NK-92 (cell line): ENCODE data around the gene JPH3.

Source experiments
- DNase-seq: peaks from one replicate; lab custom pipeline; 2025; ENCODE audit not compliant: unreplicated experiment; lab: John Stamatoyannopoulos, UW

JPH3 gene

DNA sequence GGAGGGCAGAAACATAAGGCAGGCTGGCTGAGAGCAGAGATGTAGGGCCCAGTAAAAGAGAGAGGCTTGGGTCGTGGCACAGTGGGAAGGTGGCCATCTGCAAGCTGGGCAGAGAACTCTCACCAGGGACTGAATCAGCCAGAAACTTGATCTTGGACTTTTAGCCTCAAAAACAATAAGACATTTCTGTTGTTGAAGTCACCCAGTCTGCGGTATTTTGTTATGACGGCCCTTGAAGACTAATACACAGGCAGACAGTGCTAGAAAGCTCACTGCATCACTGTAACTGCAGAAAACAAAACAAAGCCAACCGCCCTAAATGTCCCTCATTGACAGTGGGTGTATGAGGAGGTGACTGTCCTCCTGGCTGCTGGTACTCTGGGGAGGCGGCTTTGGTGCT is 3.9 kb upstream of the JPH3 start:
- DNase-seq, result no peak

DNA sequence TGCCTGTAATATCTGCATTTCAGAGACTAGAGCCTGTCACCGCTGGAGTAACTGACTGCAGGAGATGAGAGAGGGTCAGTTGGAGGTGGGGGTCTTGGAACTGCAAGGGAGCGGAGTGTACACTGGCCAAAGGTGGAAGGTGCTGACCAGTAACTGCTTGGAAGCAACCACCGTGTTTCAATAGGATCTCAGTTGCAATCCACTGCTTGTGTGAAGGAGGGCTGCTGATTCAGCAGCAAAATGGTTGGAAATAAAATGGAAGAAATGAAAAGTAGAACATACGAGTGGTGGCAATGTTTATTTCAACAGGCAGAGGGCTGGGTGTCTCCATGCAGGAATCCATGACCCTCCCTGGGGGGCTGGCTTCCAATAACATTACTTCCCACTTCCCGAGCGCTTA is 2.1 kb upstream of the JPH3 start:
- DNase-seq, result no peak

DNA sequence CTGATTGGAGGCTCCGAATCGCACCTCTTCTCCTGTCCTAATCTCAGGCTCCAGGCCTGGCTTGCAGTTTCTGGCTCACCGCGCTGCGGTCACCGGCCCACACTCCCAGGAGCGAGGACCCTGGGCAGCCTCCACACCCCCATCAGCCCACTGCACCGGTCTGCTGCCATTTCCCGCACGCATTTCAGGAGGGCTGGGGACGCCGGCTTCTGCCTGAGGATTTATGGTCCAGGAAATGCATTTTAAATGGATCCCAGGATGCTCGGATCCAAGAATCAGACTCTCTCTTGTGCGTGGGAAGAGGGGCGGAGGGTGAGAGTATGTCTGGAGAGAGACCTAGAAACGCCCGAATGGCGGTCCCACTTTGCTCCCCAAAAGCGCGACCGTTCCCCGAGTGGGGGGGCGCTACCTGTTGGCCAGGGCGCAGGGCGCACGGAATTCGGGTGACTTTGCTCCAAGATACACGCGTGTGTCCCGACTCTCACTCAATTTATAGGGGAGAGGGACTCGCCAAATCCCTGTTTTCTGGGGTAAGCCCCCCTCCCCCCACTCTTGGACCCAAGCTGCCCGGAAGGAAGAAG is 817 bp upstream of the JPH3 start:
- DNase-seq, result no peak

DNA sequence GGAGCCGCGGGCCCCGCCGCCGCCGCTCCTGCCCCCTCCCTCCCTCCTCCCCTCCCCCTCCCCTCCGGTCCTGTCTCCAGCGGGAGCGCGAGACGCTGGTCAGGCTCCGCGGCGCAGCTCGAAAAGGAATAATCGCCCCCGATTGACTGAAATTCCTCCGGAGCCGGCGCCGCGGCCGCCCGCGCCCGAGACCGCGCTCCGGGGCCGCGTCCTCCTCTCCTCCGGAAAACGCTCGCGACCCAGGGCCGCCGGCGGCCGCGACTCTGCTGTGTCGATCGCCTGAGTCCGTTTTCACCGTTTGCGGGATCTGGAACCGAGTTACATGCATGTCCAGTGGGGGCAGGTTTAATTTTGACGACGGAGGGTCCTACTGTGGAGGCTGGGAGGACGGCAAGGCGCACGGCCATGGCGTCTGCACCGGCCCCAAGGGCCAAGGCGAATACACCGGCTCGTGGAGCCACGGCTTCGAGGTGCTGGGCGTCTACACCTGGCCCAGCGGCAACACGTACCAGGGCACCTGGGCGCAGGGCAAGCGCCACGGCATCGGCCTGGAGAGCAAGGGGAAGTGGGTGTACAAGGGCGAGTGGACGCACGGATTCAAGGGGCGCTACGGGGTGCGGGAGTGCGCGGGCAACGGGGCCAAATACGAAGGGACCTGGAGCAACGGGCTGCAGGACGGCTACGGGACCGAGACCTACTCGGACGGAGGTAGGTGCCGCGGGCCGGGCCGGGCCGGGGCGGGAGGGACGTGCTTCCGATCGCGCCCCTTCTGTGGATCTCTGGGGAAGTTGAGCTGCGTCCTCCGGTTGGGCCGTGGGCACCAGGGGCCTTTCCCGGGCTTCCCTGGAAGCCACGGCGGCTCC is 744 bp downstream of the JPH3 start:
- no peak for DNase-seq

DNA sequence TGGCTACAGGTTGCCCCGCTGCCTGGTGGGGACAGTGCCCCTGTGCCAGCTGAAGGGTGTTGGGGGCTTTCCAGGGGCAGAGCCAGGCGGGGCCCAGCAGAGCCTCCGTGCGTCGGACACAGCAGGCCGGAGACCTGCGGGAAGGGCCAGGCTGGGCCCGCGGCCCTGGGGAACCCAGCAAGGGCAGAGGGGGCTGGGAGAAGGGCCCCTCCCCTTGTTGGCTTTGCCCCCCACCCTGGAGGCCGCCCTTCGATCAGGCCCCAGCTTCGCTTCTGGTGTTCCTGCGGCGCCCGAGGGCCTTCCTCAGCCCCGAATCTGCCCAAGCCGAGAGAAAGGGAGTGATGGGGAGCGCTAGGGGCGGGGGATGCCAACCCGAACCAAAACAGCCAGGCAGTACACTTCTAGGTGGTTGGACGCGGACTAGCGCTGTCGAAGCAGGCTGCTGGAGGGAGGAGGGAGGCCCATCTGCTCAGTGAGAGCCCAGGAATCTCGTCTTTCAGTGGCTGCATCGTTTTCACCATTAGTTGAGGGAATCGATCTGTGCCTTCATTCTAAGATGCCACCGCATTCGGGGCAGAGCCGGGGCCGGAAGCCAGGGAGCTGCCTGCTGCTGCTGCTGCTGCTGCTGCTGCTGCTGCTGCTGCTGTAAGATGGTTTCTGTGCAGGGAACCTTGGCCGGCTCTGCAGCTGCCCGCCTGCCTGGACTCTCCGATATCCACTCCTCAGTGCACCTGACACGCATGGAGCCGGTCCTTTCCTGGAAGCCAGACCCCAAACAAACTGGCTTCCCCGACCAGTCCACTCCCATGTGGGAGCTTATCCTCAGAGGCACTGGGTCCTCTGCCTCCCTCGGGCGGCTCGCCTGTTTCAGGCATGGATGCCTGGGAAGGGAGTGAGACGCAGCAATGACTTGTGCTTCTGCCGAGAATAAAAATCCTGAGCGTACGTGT is 1.7 kb downstream of the JPH3 start:
- DNase-seq, result no peak

DNA sequence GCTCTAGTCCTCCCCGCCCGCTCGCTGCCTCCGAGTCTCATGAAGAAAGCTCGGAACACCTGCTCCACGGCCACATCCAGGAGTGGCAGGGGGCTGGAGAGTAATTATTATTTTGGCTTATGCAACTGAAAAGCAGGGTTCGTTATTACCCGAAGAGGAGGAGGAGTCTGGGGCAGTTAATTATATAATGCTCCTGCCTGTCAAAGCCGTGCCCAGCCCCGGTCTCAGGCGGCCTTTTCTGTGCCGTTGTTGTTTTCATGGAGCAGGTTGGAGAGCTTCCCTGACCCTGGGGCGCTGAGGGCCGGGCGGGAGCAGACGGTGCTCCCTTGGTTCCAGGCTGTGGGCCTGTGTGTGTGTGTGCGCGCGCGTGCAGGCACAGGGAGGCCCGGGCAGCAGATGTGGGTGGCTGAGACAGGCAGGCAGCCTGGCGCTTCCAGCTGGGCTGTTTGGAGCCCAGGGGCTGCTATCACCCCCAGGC is 2.4 kb downstream of the JPH3 start:
- no peak for DNase-seq

DNA sequence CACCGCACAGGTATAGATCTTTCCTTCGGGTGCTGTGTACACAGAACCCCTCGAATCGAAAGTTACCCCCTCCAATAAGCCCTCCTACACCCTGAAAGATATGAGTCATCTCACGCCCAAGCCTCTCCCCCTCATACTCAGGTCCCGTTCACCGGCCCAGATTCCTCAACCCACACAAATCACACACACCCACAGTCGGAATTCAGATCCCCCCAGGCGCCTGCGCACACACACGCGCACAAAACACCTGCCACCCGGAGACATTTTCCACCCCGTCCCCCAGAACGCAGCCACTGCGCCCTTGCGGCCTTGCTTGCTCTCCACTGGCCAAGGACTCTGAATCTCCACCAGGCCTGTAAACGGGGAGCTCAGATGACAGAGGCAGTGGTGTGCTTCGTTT is 4.9 kb downstream of the JPH3 start:
- DNase-seq, result no peak

DNA sequence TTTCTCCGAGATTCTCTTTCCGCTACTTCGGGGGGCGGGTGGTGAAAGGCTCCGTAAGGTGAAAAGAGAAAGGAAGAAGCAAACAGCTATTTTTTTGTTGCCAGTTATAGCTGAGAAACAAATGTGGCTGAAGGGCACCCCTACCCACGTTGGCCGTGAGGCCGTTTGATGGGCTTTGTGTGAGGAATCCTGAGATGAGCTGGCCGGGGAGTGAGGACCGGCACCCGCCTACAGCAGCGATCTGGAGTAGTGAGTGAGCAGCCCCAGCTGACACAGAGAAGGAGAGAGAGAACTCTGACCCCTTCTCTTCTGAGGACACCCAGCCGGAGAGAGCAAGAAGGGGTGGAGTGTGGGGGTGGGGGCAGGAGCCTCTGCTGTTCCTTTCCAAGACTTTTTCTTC is 5.6 kb downstream of the JPH3 start:
- no peak for DNase-seq

DNA sequence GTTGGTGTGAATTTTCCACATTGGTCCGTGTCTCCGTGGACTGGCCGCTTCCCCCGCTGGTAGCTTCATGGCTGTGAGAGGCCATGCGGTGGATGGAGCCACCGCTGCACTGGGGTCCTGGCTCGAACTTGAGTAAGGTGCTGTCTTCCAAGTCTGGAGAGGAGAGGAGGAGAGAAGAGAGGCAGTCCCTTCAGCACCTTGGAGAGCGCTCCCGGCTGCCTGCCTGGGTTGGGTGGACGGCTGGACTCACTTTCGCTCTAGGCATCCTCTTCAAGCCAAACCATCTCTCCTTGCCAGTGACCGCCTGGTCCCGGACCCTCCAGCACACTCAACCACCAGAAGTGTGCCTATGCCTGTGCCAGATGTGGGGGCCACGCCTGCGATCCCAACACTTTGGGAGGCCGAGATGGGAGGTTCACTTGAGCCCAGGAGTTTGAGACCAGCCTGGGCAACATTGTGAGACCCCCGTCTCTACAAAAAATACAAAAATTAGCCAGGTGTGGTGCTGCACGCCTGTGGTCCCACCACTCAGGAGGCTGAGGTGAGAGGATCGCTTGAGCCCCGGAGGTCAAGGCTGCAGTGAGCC is 6.2 kb downstream of the JPH3 start:
- DNase-seq, result no peak

DNA sequence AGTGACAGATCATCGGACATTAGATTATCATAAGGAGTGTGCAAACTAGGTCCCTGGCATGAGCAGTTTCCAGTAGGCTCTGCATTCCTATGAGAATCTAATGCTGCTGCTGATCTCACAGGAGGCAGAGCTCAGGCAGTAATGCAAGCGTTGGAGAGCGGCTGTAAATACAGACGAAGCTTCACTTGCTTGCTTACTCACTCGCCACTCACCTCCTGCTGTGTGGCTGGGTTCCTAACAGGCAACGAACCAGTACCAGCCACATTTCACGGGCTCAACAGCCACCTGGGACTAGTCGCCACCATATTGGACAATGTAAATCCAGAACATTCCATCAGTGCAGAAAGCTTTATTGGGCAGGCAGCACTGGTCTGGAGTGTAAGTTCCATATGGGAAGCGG is 7.7 kb downstream of the JPH3 start:
- no peak for DNase-seq

DNA sequence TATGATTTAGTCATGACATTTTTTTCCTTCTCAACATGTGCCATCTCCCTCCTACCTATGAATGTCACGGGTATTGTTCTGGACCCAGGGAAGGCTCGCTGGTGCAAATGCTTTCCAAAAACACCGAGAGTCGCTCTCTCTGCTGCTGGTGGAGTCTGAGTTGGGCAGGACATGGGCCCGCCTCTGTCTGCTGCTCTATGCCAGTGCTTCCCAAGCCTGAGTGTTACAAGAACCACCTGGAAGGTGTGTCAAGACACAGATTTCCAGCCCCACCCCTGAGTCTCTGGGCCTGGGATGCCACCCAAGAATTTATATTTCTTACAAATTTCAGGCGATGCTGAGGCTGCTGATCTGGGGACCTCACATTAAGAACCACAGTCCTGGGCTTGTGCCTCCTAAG is 9.1 kb downstream of the JPH3 start:
- no peak for DNase-seq

DNA sequence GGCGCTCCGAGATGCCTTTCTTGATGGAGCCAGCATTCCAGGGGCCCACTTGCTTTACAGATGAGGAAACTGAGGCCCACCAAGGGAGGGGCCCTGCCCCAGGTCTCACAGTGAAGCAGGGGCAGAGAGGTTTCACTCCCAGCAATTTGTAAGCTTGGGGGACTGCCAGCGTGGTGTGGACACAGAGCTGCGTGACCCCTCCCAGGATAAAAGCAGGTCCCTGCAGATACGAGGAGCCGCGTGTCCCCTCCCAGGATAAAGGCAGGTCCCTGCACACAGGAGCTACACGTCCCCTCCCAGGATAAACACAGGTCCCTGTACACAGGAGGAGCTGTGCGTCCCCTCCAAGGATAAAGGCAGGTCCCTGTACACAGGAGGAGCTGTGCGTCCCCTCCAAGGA is 11.7 kb downstream of the JPH3 start:
- no peak for DNase-seq

DNA sequence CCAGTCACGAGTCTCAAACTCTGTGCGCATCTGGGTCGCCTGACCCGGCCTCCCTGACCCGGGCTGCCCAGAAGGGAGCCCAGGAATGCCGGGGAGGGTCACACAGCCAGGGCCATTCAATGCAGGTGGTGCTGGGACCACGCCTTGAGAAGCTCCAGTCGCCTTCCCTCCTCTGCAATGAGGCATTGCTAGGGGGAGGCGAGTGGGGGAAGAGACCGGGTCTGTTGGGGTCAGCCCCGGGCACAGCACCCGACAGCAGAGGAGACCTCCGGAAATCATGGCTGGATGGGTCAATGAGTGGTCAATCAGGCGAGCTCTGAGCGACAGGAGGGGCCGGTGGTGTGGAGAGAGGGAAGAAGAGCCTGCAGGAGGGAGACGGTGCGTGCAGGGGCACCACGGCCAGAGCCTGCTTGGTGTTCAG is 13.3 kb downstream of the JPH3 start:
- no peak for DNase-seq

DNA sequence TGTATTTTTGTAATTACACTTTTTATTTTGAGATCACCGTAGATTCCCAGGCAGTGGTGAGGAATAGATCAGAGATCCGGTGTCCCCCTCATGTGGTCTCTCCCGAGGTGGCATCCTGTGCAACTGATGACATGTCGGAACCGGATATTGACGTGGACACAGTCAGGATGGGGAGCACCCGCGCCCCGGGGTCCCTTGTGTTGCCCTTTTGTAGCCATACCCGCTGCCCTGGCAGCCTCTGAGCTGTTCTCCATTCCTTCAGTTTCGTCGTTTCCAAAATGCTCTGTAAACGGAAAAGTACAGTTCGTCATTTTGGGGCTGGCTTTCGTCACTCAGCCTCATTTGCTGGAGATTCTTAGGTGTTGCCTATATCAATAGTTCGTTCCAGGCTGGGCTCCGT is 14.2 kb downstream of the JPH3 start:
- no peak for DNase-seq

DNA sequence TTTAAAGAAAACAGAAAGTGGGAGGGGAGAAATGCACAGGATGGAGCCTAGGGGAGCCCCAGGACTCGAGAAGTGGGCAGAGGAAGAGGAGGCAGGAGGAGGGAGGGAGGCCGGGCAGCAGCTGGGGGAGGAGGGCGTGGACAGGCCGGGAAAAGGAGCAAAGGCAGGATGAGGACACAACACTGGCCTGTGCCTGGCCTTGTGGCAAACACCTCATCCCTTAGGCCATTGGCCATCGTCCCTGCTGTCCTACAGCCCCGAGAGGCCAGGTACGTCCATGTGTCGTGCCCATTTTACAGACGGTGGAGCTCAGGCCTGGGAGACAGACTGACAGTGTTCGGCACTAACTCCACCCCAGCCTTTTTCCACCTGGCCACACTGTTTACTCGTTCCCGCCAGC is 15.9 kb downstream of the JPH3 start:
- no peak for DNase-seq

DNA sequence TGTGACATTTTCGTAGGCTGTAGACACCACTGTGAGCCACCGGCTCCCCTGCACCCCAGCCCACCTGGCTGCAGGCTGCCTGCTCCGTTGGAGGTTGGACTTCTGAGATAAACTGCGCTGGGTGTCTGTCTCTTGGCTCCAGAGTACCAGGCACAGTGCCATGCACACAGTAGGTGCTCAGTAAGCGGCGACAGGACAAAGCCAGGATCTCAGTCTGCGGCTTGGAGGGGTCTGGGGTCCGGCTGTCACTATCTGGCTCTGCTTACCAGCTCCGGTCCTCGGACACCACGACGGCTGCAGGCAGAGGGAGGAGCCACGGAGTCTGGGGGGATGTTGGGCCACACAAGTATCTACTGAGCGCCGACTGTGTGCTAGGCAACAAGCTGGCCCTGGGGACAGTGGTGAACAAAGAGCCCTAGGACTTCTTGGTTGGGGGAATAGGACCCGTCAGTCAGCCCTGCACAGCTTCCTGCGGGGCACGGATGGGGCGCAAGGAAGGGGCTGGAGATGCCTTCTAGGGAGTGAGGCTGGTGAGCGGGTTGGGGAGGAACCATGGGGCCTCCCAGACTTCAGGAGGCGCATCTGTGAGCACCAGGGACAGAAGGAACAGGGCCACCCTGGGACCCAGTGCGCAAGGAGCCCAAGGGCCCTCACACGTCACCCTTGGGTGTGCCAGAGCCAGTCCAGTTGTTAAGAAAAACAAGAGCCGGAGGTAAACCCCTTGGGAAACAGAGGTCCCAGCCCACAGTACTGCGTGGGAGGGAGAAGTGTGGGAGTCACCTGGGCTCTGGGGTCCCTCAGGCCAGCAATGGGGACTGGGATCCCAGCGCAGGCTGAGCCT is 17.3 kb downstream of the JPH3 start:
- DNase-seq, result no peak

DNA sequence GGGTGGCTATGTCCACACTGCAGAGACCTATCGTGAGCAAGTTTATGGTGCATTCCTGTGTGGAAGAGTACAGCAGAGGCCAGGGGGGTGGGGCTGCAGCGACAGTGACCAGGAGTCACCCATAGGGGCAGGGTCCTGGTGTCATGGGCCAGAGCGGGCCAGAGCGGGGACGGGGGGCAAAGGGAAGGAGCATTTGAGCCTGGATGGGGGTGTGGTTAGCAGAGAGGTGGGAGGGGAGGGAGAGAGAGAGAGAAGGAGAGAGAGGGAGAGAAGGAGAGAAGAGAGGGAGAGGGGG is 17.8 kb downstream of the JPH3 start:
- no peak for DNase-seq

DNA sequence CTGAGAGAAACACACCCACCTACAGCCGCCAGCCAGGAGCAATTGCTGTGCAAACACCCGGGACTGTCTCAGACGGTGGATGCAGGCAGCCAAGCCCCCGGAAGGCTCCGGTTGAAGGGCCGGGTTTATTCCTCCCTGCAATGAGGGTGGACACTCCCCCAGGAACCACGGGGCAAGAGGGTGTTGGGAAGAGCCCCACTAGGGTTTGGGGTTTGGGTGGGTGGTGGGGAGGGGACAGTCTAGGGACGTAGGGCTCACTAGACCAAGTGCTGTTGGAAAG is 19.2 kb downstream of the JPH3 start:
- DNase-seq, result no peak

DNA sequence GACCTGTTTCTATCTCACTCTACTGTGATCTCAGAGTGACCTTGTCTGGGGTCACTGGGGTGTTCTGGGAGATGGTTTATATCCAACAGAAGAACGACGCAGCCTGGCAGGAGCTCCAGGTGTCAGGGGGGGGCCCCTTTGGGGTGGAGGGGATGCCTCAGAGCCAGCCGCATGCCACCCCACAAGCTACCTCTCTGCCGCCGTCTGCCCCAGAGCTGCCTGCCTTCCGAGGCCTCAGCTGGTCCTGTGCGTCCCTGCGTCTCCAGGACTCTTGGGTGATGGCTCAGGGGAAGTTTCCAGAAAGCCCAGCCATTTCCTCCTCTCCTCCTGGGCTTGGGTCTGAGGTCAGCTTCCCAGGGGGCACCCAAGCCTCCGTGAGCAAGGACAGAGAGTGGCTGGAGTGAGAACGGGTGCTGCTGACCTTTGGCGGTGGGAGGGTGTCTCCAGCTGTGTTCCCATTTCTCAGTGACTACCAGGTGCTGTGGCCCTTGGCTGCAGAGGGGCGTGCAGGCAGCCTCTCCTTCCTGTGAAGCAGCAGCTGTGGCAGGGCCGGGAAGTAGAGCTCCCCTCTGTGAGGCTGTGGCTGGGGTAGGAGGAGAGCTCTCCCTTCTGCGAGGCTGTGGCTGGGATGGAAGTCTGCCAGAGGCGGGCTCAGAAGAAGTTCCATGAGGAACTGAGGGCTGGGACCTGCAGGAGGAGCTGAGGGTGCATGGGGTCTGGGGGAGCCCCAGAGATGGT is 19.8 kb downstream of the JPH3 start:
- no peak for DNase-seq

DNA sequence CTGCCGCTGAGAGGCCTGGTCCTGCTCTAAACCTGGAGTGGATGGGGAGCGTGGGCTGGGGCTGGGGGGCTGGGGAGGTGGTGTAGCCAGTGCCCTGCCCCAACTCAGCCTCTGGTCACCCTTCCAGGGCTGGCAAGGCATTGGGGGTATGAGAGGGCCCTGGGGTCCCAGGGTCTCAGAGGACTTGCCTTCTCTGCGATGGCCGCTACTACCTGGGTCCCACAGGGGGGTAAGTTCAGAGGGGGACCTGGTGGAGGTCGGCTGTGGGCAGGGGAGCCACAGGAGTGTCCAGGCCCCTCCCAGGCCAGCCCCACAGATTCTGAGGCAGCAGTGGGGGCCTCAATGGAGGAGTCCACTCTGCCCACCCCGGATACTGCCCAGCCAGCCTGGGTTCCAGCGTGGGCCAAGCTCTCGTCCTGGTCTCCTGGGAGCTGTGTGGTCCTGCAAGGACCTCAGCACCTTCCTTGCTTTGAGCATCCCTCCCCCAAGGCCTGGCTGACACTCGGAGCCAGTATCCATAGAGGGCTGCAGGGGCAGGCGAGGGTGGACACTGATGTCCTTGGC is 20.5 kb downstream of the JPH3 start:
- no peak for DNase-seq
